Esophagus muscularis mucosa (tissue), 4 donors: ENCODE data around the gene CLDN15.

Experiments used
- EP300 ChIP-seq: sonication (generic); formaldehyde crosslinking; IDR thresholded peaks from one replicate; pipeline ENCODE4 v1.6.1; 2017; ENCODE audit warnings: antibody characterized with exemption
- POLR2A ChIP-seq: fragments of 450-650 bp; IDR thresholded peaks from one replicate; pipeline ENCODE4 v1.6.1; 2017; ENCODE audit warnings: antibody characterized with exemption, moderate library complexity, mild to moderate bottlenecking, low read depth
- TF ChIP-seq, protein P1 (sequence below), 3 experiments: fragments of 200-600 bp in 2 of 3; fragments of 450-650 bp in 1 of 3; sonication (generic) in 2 of 3; IDR thresholded peaks; one replicate each; pipeline ENCODE4 v1.5.1; 2017 to 2019; ENCODE audit warnings: antibody characterized with exemption in 3 of 3, mild to moderate bottlenecking in 2 of 3, moderate library complexity in 1 of 3

GRCh38 chr7:101255796-101256195 is 18.2 kb upstream of the CLDN15 start:
- TF ChIP-seq POLR2A (no peak), EP300 (no peak)
- TF ChIP-seq, protein P1, sequence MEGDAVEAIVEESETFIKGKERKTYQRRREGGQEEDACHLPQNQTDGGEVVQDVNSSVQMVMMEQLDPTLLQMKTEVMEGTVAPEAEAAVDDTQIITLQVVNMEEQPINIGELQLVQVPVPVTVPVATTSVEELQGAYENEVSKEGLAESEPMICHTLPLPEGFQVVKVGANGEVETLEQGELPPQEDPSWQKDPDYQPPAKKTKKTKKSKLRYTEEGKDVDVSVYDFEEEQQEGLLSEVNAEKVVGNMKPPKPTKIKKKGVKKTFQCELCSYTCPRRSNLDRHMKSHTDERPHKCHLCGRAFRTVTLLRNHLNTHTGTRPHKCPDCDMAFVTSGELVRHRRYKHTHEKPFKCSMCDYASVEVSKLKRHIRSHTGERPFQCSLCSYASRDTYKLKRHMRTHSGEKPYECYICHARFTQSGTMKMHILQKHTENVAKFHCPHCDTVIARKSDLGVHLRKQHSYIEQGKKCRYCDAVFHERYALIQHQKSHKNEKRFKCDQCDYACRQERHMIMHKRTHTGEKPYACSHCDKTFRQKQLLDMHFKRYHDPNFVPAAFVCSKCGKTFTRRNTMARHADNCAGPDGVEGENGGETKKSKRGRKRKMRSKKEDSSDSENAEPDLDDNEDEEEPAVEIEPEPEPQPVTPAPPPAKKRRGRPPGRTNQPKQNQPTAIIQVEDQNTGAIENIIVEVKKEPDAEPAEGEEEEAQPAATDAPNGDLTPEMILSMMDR (IDR thresholded peaks at IDR 0.05), result no peak
